Fibroblast of lung (primary cell): ENCODE measurements around the gene SGK1.

ENCODE experiments used
- CTCF ChIP-seq, 2 donors: IDR thresholded peaks in 1 of 2; conservative IDR thresholded peaks in 1 of 2; 1 replicate in 1 of 2; 2 replicates in 1 of 2; pipeline ENCODE4 v1.5.1; 2011 to 2012; ENCODE audit warnings: low read length in 2 of 2, control low read depth in 1 of 2, inconsistent platforms in 1 of 2, low read depth in 1 of 2, mild to moderate bottlenecking in 1 of 2
- EZH2 ChIP-seq: IDR thresholded peaks from 2 replicates; pipeline ENCODE4 v1.5.1; 2012; ENCODE audit warnings: low read length, control low read depth, mild to moderate bottlenecking; ENCODE audit errors: missing control alignments

GRCh38 chr6:134199848-134200606, 117.9 kb downstream of the SGK1 start:
- TF ChIP-seq CTCF (conservative IDR thresholded peaks at IDR 0.05 in 1 of 2, IDR thresholded peaks at IDR 0.05 in 1 of 2; ENCODE audit: low read depth in 1 of 2, low read length in 2 of 2) (no peak), EZH2 (no peak)
